GM21447 (cell line): Measurements from ENCODE around the gene MED12L.

Experiments
- ATAC-seq: cut with Tn5 transposase; IDR thresholded peaks from one replicate; pipeline ENCODE4 v1.9.1; 2021; ENCODE audit not compliant: unreplicated experiment

MED12L gene

DNA sequence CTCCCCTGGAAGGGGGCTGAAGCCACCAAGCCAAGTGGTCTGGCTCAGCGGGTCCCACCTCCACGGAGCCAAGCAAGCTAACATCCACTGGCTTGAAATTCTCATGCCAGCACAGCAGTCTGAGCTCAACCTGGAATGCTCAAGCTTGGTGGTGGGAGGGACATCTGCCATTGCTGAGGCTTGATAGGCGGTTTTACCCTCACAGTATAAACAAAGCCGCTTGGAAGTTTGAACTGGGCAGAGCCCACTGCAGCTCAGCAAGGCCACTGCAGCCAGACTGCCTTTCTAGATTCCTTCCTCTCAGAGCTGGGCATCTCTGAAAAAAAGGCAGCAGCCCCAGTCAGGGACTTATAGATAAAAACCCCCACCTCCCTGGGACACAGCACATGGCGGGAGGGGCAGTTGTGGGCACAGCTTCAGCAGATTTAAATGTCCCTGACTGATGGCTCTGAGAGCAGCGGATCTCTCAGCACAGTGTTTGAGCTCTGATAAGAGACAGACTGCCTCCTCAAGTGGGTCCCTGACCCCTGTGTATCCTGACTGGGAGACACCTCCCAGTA, 398.6 kb downstream of the MED12L start:
- ATAC-seq, result no peak
